Globus pallidus (tissue), 1 donor: ENCODE measurements around the gene RPEL1.
"Not testable (repeated sequence)": the region's sequence is repeated elsewhere in the genome, so short reads cannot be mapped to it uniquely, and the experiment has no call there.

Experiments used
- DNase-seq: peaks from one replicate; pipeline ENCODE4 v3.0.0-alpha.2; 2015; ENCODE audit warnings: low spot score

The RPEL1 gene

DNA sequence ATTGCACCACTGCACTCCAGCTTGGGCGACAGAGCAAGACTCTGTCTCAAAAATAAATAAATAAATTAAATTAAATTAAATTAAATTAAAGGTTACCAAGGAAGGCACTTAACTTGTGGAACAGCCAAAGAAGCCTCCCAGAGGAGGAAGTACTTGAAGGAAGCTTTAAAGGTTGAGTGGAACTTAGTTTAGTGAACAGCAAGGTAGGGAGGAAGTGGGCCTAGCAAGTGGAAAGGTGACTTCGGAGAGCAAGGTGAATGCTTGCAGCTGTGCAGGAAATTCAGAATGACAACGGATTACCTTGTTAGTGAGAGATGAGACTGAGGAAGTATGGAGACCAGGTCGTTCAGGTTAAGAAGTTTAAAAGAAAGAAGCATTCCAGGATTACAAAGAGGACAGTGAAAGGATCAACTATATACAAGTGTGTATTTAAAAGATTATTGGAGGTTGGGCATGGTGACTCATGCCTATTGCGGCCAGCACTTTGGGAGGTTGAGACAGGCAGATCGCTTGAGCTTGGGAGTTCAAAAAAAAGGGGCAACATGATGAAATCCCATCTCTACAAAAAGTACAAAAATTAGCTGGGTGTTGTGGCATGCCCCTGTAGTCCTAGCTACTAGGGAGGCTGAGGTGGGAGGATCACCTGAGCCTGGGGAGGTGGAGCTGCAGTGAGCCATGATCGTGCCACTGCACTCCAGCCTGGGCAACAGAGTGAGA lies 12.8 kb upstream of the RPEL1 start:
- DNase-seq = no peak

- no peak for DNase-seq
These were observed 9.9 kb upstream of the RPEL1 start for GRCh38 chr10:103235775-103236174.

- no peak for DNase-seq
These were observed 7.0 kb upstream of the RPEL1 start for GRCh38 chr10:103238506-103239252.

- DNase-seq = peak; percentile 18
These were observed 4.2 kb upstream of the RPEL1 start for GRCh38 chr10:103241262-103242011.

- DNase-seq = peak; percentile 83
These were observed 918 bp upstream of the RPEL1 start for GRCh38 chr10:103244666-103245271.

DNA sequence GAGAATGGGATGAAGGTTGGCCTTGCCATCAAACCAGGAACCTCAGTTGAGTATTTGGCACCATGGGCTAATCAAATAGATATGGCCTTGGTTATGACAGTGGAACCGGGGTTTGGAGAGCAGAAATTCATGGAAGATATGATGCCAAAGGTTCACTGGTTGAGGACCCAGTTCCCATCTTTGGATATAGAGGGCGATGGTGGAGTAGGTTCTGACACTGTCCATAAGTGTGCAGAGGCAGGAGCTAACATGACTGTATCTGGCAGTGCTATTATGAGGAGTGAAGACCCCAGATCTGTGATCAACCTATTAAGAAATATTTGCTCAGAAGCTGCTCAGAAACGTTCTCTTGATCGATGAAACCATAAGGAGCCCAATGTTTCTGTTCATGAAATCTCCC lies 637 bp downstream of the RPEL1 start:
- no peak for DNase-seq

GRCh38 chr10:103254113-103254512 lies 8.4 kb downstream of the RPEL1 start:
- DNase-seq = no peak

GRCh38 chr10:103254538-103255325 lies 9.0 kb downstream of the RPEL1 start:
- DNase-seq = no peak

GRCh38 chr10:103256613-103257012 lies 10.9 kb downstream of the RPEL1 start:
- DNase-seq = no peak

DNA sequence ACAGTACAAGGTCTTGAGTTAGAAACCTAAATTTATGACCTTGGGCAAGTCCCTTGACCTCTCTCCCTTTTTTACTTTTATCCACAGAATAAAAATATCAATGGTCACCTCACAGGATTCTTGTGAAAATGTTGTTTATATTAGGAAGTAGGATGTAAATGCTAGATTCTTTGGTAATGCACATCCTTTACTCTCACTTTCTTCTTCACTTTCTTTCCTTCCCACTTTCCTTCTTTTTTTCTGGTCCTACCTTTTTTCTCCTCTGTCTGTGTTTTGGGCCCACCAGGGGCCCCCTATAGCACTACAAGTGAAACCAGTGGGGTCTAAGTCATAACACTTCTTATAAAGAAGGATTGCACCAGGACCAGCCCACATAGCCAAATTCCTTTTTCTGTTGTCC lies 12.1 kb downstream of the RPEL1 start:
- no peak for DNase-seq

DNA sequence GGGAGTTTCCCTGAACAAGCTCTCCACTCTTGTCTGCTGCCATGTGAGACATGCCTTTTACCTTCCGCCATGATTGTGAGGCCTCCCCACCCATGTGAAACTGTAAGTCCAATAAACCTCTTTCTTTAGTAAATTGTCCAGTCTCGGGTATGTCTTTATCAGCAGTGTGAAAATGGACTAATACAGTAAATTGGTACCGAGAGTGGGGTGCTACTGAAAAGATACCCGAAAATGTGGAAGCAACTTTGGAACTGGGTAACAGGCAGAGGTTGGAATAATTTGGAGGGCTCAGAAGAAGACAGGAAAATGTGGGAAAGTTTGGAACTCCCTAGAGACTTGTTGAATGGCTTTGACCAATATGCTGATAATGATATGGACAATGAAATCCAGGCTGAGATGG lies 13.2 kb downstream of the RPEL1 start:
- DNase-seq = not testable (repeated sequence)

- no peak for DNase-seq
These were observed 14.3 kb downstream of the RPEL1 start for GRCh38 chr10:103259989-103260388.

GRCh38 chr10:103262229-103262628 lies 16.5 kb downstream of the RPEL1 start:
- no peak for DNase-seq

GRCh38 chr10:103265717-103266329 lies 20.1 kb downstream of the RPEL1 start:
- DNase-seq = peak; percentile 35

GRCh38 chr10:103273041-103273441 lies 27.4 kb downstream of the RPEL1 start:
- no peak for DNase-seq

GRCh38 chr10:103276251-103276895 lies 30.7 kb downstream of the RPEL1 start:
- DNase-seq = no peak

- no peak for DNase-seq
These were observed 31.4 kb downstream of the RPEL1 start, which contains the start of gene INA for GRCh38 chr10:103276896-103277712. INA (plus strand) TSS chr10:103277138; CDS start chr10:103277212, 74 bp downstream.

DNA sequence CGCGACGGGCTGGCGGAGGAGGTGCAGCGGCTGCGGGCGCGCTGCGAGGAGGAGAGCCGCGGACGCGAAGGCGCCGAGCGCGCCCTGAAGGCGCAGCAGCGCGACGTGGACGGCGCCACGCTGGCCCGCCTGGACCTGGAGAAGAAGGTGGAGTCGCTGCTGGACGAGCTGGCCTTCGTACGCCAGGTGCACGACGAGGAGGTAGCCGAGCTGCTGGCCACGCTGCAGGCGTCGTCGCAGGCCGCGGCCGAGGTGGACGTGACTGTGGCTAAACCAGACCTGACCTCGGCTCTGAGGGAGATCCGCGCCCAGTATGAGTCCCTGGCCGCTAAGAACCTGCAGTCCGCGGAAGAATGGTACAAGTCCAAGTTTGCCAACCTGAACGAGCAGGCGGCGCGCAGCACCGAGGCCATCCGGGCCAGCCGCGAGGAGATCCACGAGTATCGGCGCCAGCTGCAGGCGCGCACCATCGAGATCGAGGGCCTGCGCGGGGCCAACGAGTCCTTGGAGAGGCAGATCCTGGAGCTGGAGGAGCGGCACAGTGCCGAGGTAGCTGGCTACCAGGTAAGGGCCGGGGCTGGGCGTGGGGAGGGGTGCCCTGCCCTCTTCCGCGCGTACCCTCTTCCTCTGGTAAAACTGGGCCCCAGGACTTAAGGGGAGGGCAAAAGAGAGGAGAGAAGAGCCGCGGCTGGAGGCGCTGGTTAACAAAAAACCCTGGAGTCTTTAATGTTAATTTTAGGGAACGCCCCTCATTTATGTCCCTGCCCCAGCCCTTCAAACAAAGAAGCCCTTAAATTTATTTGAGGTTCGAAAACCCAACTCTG lies 32.2 kb downstream of the RPEL1 start:
- DNase-seq = no peak

- no peak for DNase-seq
These were observed 32.8 kb downstream of the RPEL1 start for GRCh38 chr10:103278537-103278823.
